IPS DF 4.7 (cell line): ENCODE results near the gene RPA3.

ENCODE experiments used
- DNase-seq: peaks from one replicate; pipeline ENCODE4 v3.0.0-alpha.2; 2013; ENCODE audit warnings: low spot score; ENCODE audit errors: extremely low read depth

RPA3 gene

GRCh38 chr7:7612519-7612918, 105.9 kb downstream of the RPA3 start:
- DNase-seq, result no peak

- DNase-seq, result no peak
Measured at GRCh38 chr7:7609330-7609729, 109.1 kb downstream of the RPA3 start.

GRCh38 chr7:7607010-7607409, 111.4 kb downstream of the RPA3 start:
- no peak for DNase-seq

GRCh38 chr7:7596176-7596575, 122.2 kb downstream of the RPA3 start:
- DNase-seq, result no peak

DNA sequence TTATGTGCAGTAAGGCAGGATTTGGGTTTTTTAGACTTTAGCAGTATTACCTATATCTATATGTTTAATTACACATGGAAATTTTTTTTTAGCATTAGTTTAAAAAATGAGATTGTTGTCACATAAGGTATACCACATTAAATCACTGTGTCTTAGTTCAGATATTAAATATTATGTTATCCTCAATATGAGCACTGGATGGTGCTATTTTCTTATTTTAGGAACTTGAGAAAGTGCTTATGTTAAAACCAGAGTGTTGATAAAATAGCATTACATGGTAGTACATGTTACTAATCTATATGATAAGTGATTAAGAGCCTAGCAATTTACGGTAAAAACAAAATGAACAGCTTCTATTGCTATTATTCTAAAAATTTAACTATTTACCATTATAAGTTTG, 123.0 kb downstream of the RPA3 start:
- no peak for DNase-seq
